ENCODE results near the gene TEAD3.

TEAD3 gene

GRCh38 chr6:35506536-35506935, 9.7 kb upstream of the TEAD3 start:
- TF ChIP-seq POLR2A (IDR thresholded peaks at IDR 0.05; ENCODE audit: low read length) (no peak), GATA1 (IDR thresholded peaks at IDR 0.05; ENCODE audit: low read depth, low read length) (no peak)

GRCh38 chr6:35505999-35506412, 9.1 kb upstream of the TEAD3 start:
- TF ChIP-seq POLR2A (IDR thresholded peaks at IDR 0.05; ENCODE audit: low read length) = no peak
- DNase-seq = no peak

More at GRCh38 chr6:35506536-35506935, 9.7 kb upstream of the TEAD3 start:
- DNase-seq = no peak

- no peak for TF ChIP-seq GATA1 (IDR thresholded peaks at IDR 0.05; ENCODE audit: low read depth, low read length)
- no peak for TF ChIP-seq POLR2A (IDR thresholded peaks at IDR 0.05; ENCODE audit: low read length)
- DNase-seq = no peak
Observed at GRCh38 chr6:35503534-35503933, 6.7 kb upstream of the TEAD3 start.

- no peak for DNase-seq
- no peak for TF ChIP-seq GATA1 (IDR thresholded peaks at IDR 0.05; ENCODE audit: low read depth, low read length)
- no peak for TF ChIP-seq POLR2A (IDR thresholded peaks at IDR 0.05; ENCODE audit: low read length)
Observed at GRCh38 chr6:35501784-35502183, 4.9 kb upstream of the TEAD3 start.

GRCh38 chr6:35500782-35501181, 3.9 kb upstream of the TEAD3 start:
- no peak for DNase-seq

GRCh38 chr6:35499372-35499771, 2.5 kb upstream of the TEAD3 start:
- no peak for DNase-seq
- TF ChIP-seq GATA1 (IDR thresholded peaks at IDR 0.05; ENCODE audit: low read depth, low read length) (no peak), POLR2A (IDR thresholded peaks at IDR 0.05; ENCODE audit: low read length) (no peak)

More at GRCh38 chr6:35500782-35501181, 3.9 kb upstream of the TEAD3 start:
- TF ChIP-seq GATA1 (IDR thresholded peaks at IDR 0.05; ENCODE audit: low read depth, low read length) = no peak
- no peak for TF ChIP-seq POLR2A (IDR thresholded peaks at IDR 0.05; ENCODE audit: low read length)

GRCh38 chr6:35498422-35499067, 1.7 kb upstream of the TEAD3 start:
- DNase-seq = peak; percentile 45 to 59
- TF ChIP-seq POLR2A (IDR thresholded peaks at IDR 0.05; ENCODE audit: low read length) = no peak
- TF ChIP-seq GATA1 (IDR thresholded peaks at IDR 0.05; ENCODE audit: low read depth, low read length) = no peak

- DNase-seq = peak; percentile 38 to 48
- TF ChIP-seq GATA1 (IDR thresholded peaks at IDR 0.05; ENCODE audit: low read depth, low read length) (no peak), POLR2A (IDR thresholded peaks at IDR 0.05; ENCODE audit: low read length) (no peak)
Observed at GRCh38 chr6:35497571-35498421, 917 bp upstream of the TEAD3 start.

- DNase-seq = peak; percentile 38 to 40
- TF ChIP-seq POLR2A (IDR thresholded peaks at IDR 0.05; ENCODE audit: low read length) (no peak), GATA1 (IDR thresholded peaks at IDR 0.05; ENCODE audit: low read depth, low read length) (no peak)
Observed at GRCh38 chr6:35496036-35496840, 641 bp downstream of the TEAD3 start.

- TF ChIP-seq POLR2A (IDR thresholded peaks at IDR 0.05; ENCODE audit: low read length) (no peak), GATA1 (IDR thresholded peaks at IDR 0.05; ENCODE audit: low read depth, low read length) (no peak)
- no peak for DNase-seq
Observed at GRCh38 chr6:35495258-35496035, 1.4 kb downstream of the TEAD3 start.

- DNase-seq = no peak
- TF ChIP-seq GATA1 (IDR thresholded peaks at IDR 0.05; ENCODE audit: low read depth, low read length) = no peak
- TF ChIP-seq POLR2A (IDR thresholded peaks at IDR 0.05; ENCODE audit: low read length) = no peak
Observed at GRCh38 chr6:35494161-35494563, 2.7 kb downstream of the TEAD3 start.

- no peak for DNase-seq
Observed at GRCh38 chr6:35493307-35493983, 3.4 kb downstream of the TEAD3 start.

GRCh38 chr6:35492974-35493284, 4.0 kb downstream of the TEAD3 start:
- no peak for TF ChIP-seq POLR2A (IDR thresholded peaks at IDR 0.05; ENCODE audit: low read length)
- no peak for TF ChIP-seq GATA1 (IDR thresholded peaks at IDR 0.05; ENCODE audit: low read depth, low read length)
- DNase-seq = no peak

More at GRCh38 chr6:35493307-35493983, 3.4 kb downstream of the TEAD3 start:
- no peak for TF ChIP-seq GATA1 (IDR thresholded peaks at IDR 0.05; ENCODE audit: low read depth, low read length)
- no peak for TF ChIP-seq POLR2A (IDR thresholded peaks at IDR 0.05; ENCODE audit: low read length)

Measured in erythroblast (primary cell).